Measurements from ENCODE around the gene TCOF1.
A peak's percentile ranks its signal among the peaks of the same experiment; 100 is the strongest.
"Not testable (repeated sequence)": the region's sequence is repeated elsewhere in the genome, so short reads cannot be mapped to it uniquely, and the experiment has no call there.

The TCOF1 gene

GRCh38 chr5:150404121-150404520 is 46.6 kb downstream of the TCOF1 start:
- no peak for DNase-seq (ENCODE audit: low spot score)

- DNase-seq (ENCODE audit: low spot score) = no peak
Measured at GRCh38 chr5:150404535-150404934, 47.0 kb downstream of the TCOF1 start.

GRCh38 chr5:150404941-150405816 is 47.7 kb downstream of the TCOF1 start:
- DNase-seq (ENCODE audit: low spot score) = no peak

- DNase-seq (ENCODE audit: low spot score) = no peak
Measured at GRCh38 chr5:150406103-150406722, 48.7 kb downstream of the TCOF1 start.

GRCh38 chr5:150406723-150407095 is 49.2 kb downstream of the TCOF1 start:
- DNase-seq (ENCODE audit: low spot score) = no peak

- DNase-seq (ENCODE audit: low spot score) = no peak
Measured at GRCh38 chr5:150407096-150407720, 49.7 kb downstream of the TCOF1 start.

- DNase-seq (ENCODE audit: low spot score) = no peak
Measured at GRCh38 chr5:150408231-150408943, 50.9 kb downstream of the TCOF1 start.

- DNase-seq (ENCODE audit: low spot score) = peak; percentile 65
Measured at GRCh38 chr5:150409638-150410523, 52.4 kb downstream of the TCOF1 start.

- DNase-seq (ENCODE audit: low spot score) = peak; percentile 55
Measured at GRCh38 chr5:150410524-150411244, 53.2 kb downstream of the TCOF1 start.

GRCh38 chr5:150411245-150411979 is 53.9 kb downstream of the TCOF1 start:
- DNase-seq (ENCODE audit: low spot score) = peak; percentile 67

GRCh38 chr5:150412319-150413175 is 55.0 kb downstream of the TCOF1 start, which contains the start of gene CD74:
Gene CD74 (minus strand): TSS chr5:150412910. CDS start chr5:150412749, 161 bp downstream.
- peak; percentile 94 for DNase-seq (ENCODE audit: low spot score)

- DNase-seq (ENCODE audit: low spot score) = no peak
Measured at GRCh38 chr5:150413176-150413901, 55.8 kb downstream of the TCOF1 start.

- not testable (repeated sequence) for DNase-seq (ENCODE audit: low spot score)
Measured at GRCh38 chr5:150413902-150414790, 56.6 kb downstream of the TCOF1 start.

GRCh38 chr5:150419630-150420270 is 62.3 kb downstream of the TCOF1 start:
- no peak for DNase-seq (ENCODE audit: low spot score)

- no peak for DNase-seq (ENCODE audit: low spot score)
Measured at GRCh38 chr5:150422075-150422474, 64.6 kb downstream of the TCOF1 start.

GRCh38 chr5:150422758-150423157 is 65.3 kb downstream of the TCOF1 start:
- no peak for DNase-seq (ENCODE audit: low spot score)

- not testable (repeated sequence) for DNase-seq (ENCODE audit: low spot score)
Measured at GRCh38 chr5:150426165-150426564, 68.7 kb downstream of the TCOF1 start.

All from CD4-positive, alpha-beta T cell treated with Interleukin-15 for 4 hours (primary cell).